Measurements from ENCODE around the gene RASGRF2. TPM values are rescaled to one million over a fixed set of nuclear protein-coding genes. Genes with fewer than 3 reads are reported as not detected.

Gene RASGRF2
- total RNA-seq, 1 experiment from 2014 or later = 19.4 TPM

- H3K9me2 ChIP-seq (replicated peaks; ENCODE audit: insufficient read depth, low read length) = no peaks in the 10 kb centered on the region
- H3K4me3 ChIP-seq (ENCODE audit: low read length) = no peak overlapping the region
- H3K4me1 ChIP-seq (ENCODE audit: low read length) = peaks cover 34% of the 10 kb centered on the region
- no peak overlapping the region for H3K4me2 ChIP-seq (ENCODE audit: low read depth, low read length, poor library complexity, severe bottlenecking)
- peaks cover 13% of the 10 kb centered on the region for H3K36me3 ChIP-seq (ENCODE audit: insufficient read depth, low read length)
- H4K20me1 ChIP-seq (ENCODE audit: insufficient read depth, low read depth, low read length) = no peaks in the 10 kb centered on the region
- H3K27ac ChIP-seq (ENCODE audit: low read length) = peak overlapping the region; percentile 3; the same call in 1 of the 2 replicates
- no peaks in the 10 kb centered on the region for H3K9me3 ChIP-seq (ENCODE audit: low read length)
- H2AFZ ChIP-seq (ENCODE audit: low read length) = no peak overlapping the region
- DNase-seq = no peak
- H3K79me2 ChIP-seq (ENCODE audit: low read length) = peaks cover 20% of the 10 kb centered on the region
- H3K27me3 ChIP-seq (ENCODE audit: low read length) = no peaks in the 10 kb centered on the region
- no peak overlapping the region for H3K9ac ChIP-seq (ENCODE audit: low read length)
Measured at GRCh38 chr5:81222285-81222684, 262.1 kb downstream of the RASGRF2 start.

- Histone ChIP-seq H3K36me3 (ENCODE audit: insufficient read depth, low read length) (peaks cover 13% of the 10 kb centered on the region), H3K9me2 (replicated peaks; ENCODE audit: insufficient read depth, low read length) (no peaks in the 10 kb centered on the region), H3K27me3 (ENCODE audit: low read length) (no peaks in the 10 kb centered on the region), H4K20me1 (ENCODE audit: insufficient read depth, low read depth, low read length) (no peaks in the 10 kb centered on the region), H3K4me3 (ENCODE audit: low read length) (no peak overlapping the region), H3K9me3 (ENCODE audit: low read length) (no peaks in the 10 kb centered on the region), H3K4me1 (ENCODE audit: low read length) (peaks cover 18% of the 10 kb centered on the region), H3K79me2 (ENCODE audit: low read length) (0 out of 2 replicates have a peak, but pooled peaks cover 5% of the 10 kb centered on the region), H3K27ac (ENCODE audit: low read length) (no peak overlapping the region), H3K4me2 (ENCODE audit: low read depth, low read length, poor library complexity, severe bottlenecking) (no peak overlapping the region), H2AFZ (ENCODE audit: low read length) (no peak overlapping the region), H3K9ac (ENCODE audit: low read length) (no peak overlapping the region)
- no peak for DNase-seq
Measured at GRCh38 chr5:81225463-81225862, 265.3 kb downstream of the RASGRF2 start.

DNA sequence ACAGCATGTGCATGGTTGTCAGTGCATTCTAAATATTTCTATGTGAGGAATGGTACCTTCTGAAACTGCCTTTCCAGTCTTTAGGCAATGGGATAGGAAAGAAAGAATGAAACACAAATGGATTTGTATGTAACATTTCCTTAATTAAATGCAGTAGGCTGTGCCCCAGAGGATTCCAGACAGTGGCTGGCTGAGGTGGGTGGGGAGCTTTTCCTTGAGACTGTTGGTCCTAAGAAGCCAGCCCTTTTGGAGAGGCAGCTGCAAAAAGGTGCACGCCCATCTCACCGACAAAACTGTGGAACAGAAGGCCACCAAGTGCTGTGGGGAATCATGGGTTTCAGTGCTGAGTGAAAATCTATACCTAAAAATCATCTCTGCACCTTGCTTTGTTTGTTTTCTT, 266.1 kb downstream of the RASGRF2 start:
- Histone ChIP-seq H3K4me2 (ENCODE audit: low read depth, low read length, poor library complexity, severe bottlenecking) (no peak overlapping the region), H3K4me1 (ENCODE audit: low read length) (peaks cover 19% of the 10 kb centered on the region), H4K20me1 (ENCODE audit: insufficient read depth, low read depth, low read length) (no peaks in the 10 kb centered on the region), H3K27ac (ENCODE audit: low read length) (no peak overlapping the region), H3K9ac (ENCODE audit: low read length) (no peak overlapping the region), H3K27me3 (ENCODE audit: low read length) (no peaks in the 10 kb centered on the region), H3K9me3 (ENCODE audit: low read length) (no peaks in the 10 kb centered on the region), H3K79me2 (ENCODE audit: low read length) (no peaks in the 10 kb centered on the region), H2AFZ (ENCODE audit: low read length) (no peak overlapping the region), H3K9me2 (replicated peaks; ENCODE audit: insufficient read depth, low read length) (no peaks in the 10 kb centered on the region), H3K4me3 (ENCODE audit: low read length) (no peak overlapping the region), H3K36me3 (ENCODE audit: insufficient read depth, low read length) (peaks cover 9% of the 10 kb centered on the region)
- DNase-seq = no peak

GRCh38 chr5:81226949-81227348, 266.8 kb downstream of the RASGRF2 start:
- Histone ChIP-seq H3K9me3 (ENCODE audit: low read length) (no peaks in the 10 kb centered on the region), H3K79me2 (ENCODE audit: low read length) (no peaks in the 10 kb centered on the region), H4K20me1 (ENCODE audit: insufficient read depth, low read depth, low read length) (no peaks in the 10 kb centered on the region), H3K4me1 (ENCODE audit: low read length) (peaks cover 16% of the 10 kb centered on the region), H3K36me3 (ENCODE audit: insufficient read depth, low read length) (peaks cover 9% of the 10 kb centered on the region), H2AFZ (ENCODE audit: low read length) (no peak overlapping the region), H3K9ac (ENCODE audit: low read length) (no peak overlapping the region), H3K4me2 (ENCODE audit: low read depth, low read length, poor library complexity, severe bottlenecking) (no peak overlapping the region), H3K4me3 (ENCODE audit: low read length) (no peak overlapping the region), H3K27me3 (ENCODE audit: low read length) (no peaks in the 10 kb centered on the region), H3K27ac (ENCODE audit: low read length) (no peak overlapping the region), H3K9me2 (replicated peaks; ENCODE audit: insufficient read depth, low read length) (no peaks in the 10 kb centered on the region)
- no peak for DNase-seq

GRCh38 chr5:81228084-81228483, 267.9 kb downstream of the RASGRF2 start:
- no peaks in the 10 kb centered on the region for H3K27me3 ChIP-seq (ENCODE audit: low read length)
- no peaks in the 10 kb centered on the region; the same call in 1 of the 2 replicates for H3K36me3 ChIP-seq (ENCODE audit: insufficient read depth, low read length)
- H3K9me2 ChIP-seq (replicated peaks; ENCODE audit: insufficient read depth, low read length) = no peaks in the 10 kb centered on the region
- no peak overlapping the region for H2AFZ ChIP-seq (ENCODE audit: low read length)
- no peaks in the 10 kb centered on the region for H3K79me2 ChIP-seq (ENCODE audit: low read length)
- H3K9me3 ChIP-seq (ENCODE audit: low read length) = no peaks in the 10 kb centered on the region
- DNase-seq = no peak
- H3K4me2 ChIP-seq (ENCODE audit: low read depth, low read length, poor library complexity, severe bottlenecking) = no peak overlapping the region
- peaks cover 10% of the 10 kb centered on the region; the same call in 1 of the 2 replicates for H3K4me1 ChIP-seq (ENCODE audit: low read length)
- no peak overlapping the region for H3K9ac ChIP-seq (ENCODE audit: low read length)
- H3K4me3 ChIP-seq (ENCODE audit: low read length) = no peak overlapping the region
- no peak overlapping the region for H3K27ac ChIP-seq (ENCODE audit: low read length)
- H4K20me1 ChIP-seq (ENCODE audit: insufficient read depth, low read depth, low read length) = no peaks in the 10 kb centered on the region

- no peaks in the 10 kb centered on the region for H3K36me3 ChIP-seq (ENCODE audit: insufficient read depth, low read length)
- H3K9me2 ChIP-seq (replicated peaks; ENCODE audit: insufficient read depth, low read length) = no peaks in the 10 kb centered on the region
- no peaks in the 10 kb centered on the region for H3K79me2 ChIP-seq (ENCODE audit: low read length)
- H2AFZ ChIP-seq (ENCODE audit: low read length) = no peak overlapping the region
- H3K4me2 ChIP-seq (ENCODE audit: low read depth, low read length, poor library complexity, severe bottlenecking) = no peak overlapping the region
- no peak overlapping the region for H3K27ac ChIP-seq (ENCODE audit: low read length)
- no peak overlapping the region for H3K9ac ChIP-seq (ENCODE audit: low read length)
- H4K20me1 ChIP-seq (ENCODE audit: insufficient read depth, low read depth, low read length) = no peaks in the 10 kb centered on the region
- peaks cover 10% of the 10 kb centered on the region; the same call in 1 of the 2 replicates for H3K4me1 ChIP-seq (ENCODE audit: low read length)
- no peak overlapping the region for H3K4me3 ChIP-seq (ENCODE audit: low read length)
- no peak for DNase-seq
- H3K27me3 ChIP-seq (ENCODE audit: low read length) = no peaks in the 10 kb centered on the region
- H3K9me3 ChIP-seq (ENCODE audit: low read length) = no peaks in the 10 kb centered on the region
Measured at GRCh38 chr5:81230416-81230815, 270.3 kb downstream of the RASGRF2 start.

DNA sequence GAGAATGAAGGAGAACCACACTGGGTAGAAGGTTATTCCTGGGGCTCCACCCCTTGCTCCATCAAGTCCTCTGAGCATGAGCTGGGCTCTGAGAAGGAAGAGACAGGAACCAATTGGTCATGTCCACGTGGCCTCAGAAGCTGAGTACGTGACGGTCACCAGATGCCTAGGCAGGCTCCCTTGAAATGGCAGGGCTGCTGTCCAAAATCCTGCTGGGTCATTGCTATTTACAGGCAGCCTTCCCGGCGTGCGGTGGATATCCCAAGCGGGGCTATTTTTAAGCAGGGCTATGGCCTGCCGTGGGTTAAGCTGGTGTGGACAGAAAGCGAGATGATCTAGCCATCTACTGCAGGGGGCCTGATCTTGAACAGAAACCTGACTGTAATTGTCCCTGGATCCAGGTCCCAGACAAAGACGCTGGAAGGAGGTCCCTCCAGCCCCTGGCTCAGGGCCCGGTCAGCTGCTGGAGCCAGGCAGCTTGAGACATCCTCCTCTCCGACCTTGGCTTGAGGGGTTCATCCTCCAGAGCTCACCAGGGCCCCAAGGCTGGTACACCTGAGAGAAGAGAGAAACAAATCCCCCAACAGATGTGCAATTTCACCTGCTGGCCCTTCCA, 272.4 kb downstream of the RASGRF2 start:
- no peaks in the 10 kb centered on the region for H3K9me2 ChIP-seq (replicated peaks; ENCODE audit: insufficient read depth, low read length)
- no peaks in the 10 kb centered on the region for H3K79me2 ChIP-seq (ENCODE audit: low read length)
- H3K9me3 ChIP-seq (ENCODE audit: low read length) = no peaks in the 10 kb centered on the region
- H3K4me3 ChIP-seq (ENCODE audit: low read length) = no peak overlapping the region
- H3K9ac ChIP-seq (ENCODE audit: low read length) = no peak overlapping the region
- no peak overlapping the region for H3K27ac ChIP-seq (ENCODE audit: low read length)
- no peaks in the 10 kb centered on the region for H3K27me3 ChIP-seq (ENCODE audit: low read length)
- H3K4me1 ChIP-seq (ENCODE audit: low read length) = peaks cover 10% of the 10 kb centered on the region; the same call in 1 of the 2 replicates
- no peak for DNase-seq
- H3K36me3 ChIP-seq (ENCODE audit: insufficient read depth, low read length) = no peaks in the 10 kb centered on the region
- H3K4me2 ChIP-seq (ENCODE audit: low read depth, low read length, poor library complexity, severe bottlenecking) = no peak overlapping the region
- no peaks in the 10 kb centered on the region for H4K20me1 ChIP-seq (ENCODE audit: insufficient read depth, low read depth, low read length)
- no peak overlapping the region for H2AFZ ChIP-seq (ENCODE audit: low read length)

DNA sequence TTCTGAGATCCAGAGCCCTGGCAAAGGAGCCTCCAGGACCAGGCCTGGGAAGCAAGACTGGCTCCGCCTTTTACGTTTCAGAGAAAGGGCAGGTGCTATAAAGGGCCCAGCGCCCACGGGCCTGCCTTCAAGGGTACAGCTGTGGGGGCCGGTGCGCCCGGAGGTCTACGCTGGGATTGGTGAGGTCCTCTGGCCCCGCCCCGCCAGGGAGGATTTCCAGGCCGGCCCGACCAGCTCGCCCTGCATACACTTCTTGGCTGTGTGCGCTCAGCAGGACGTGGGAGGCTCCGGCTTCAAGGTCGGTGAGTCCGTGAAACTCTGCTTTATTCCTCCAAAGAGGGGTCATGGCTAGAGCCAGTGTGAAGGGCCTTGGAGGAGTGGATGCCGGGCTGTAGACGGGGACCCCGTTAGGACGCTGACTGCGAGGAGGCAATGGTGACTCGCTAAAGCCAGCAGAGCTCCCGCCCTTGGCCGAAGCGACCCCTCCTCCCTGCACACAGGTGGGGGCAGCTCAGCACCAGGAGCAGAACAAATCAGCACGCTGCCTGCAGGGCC, 273.0 kb downstream of the RASGRF2 start, which contains the start of gene CKMT2:
Gene CKMT2 (plus strand): TSS at position 243 of the 555 bp plus-strand sequence. CDS start 17,811 bp downstream, outside the sequence.
- no peaks in the 10 kb centered on the region for H3K27me3 ChIP-seq (ENCODE audit: low read length)
- no peak within 1 kb of the TSS for H3K27ac ChIP-seq (ENCODE audit: low read length)
- H3K4me3 ChIP-seq (ENCODE audit: low read length) = no peak within 1 kb of the TSS
- H3K4me1 ChIP-seq (ENCODE audit: low read length) = peaks cover 10% of the 10 kb centered on the region; the same call in 1 of the 2 replicates
- H3K9me3 ChIP-seq (ENCODE audit: low read length) = no peaks in the 10 kb centered on the region
- no peak for DNase-seq
- H3K4me2 ChIP-seq (ENCODE audit: low read depth, low read length, poor library complexity, severe bottlenecking) = no peak within 1 kb of the TSS
- H4K20me1 ChIP-seq (ENCODE audit: insufficient read depth, low read depth, low read length) = no peaks in the 10 kb centered on the region
- no peak within 1 kb of the TSS for H2AFZ ChIP-seq (ENCODE audit: low read length)
- H3K36me3 ChIP-seq (ENCODE audit: insufficient read depth, low read length) = no peaks in the 10 kb centered on the region
- H3K9ac ChIP-seq (ENCODE audit: low read length) = no peak within 1 kb of the TSS
- H3K9me2 ChIP-seq (replicated peaks; ENCODE audit: insufficient read depth, low read length) = no peaks in the 10 kb centered on the region
- H3K79me2 ChIP-seq (ENCODE audit: low read length) = no peaks in the 10 kb centered on the region
